Coronary artery (tissue), 2 donors: Measurements from ENCODE around the gene FUZ.

Experiments used
- DNase-seq: peaks from one replicate; pipeline ENCODE4 v3.0.0-alpha.2; 2017; ENCODE audit warnings: low spot score
- H3K27ac ChIP-seq, 2 donors: fragments of 200-600 bp; sonication (generic); one replicate each; pipeline ENCODE4 v1.5.1; 2016 to 2019
- H3K4me3 ChIP-seq: fragments of 200-600 bp; sonication (generic); 2 replicates; pipeline ENCODE4 v1.5.1; 2016; ENCODE audit warnings: mild to moderate bottlenecking, moderate library complexity
- TF ChIP-seq, protein P1 (sequence below): fragments of 200-600 bp; sonication (generic); IDR thresholded peaks from one replicate; pipeline ENCODE4 v1.5.1; 2019; ENCODE audit warnings: antibody characterized with exemption

Gene FUZ

DNA sequence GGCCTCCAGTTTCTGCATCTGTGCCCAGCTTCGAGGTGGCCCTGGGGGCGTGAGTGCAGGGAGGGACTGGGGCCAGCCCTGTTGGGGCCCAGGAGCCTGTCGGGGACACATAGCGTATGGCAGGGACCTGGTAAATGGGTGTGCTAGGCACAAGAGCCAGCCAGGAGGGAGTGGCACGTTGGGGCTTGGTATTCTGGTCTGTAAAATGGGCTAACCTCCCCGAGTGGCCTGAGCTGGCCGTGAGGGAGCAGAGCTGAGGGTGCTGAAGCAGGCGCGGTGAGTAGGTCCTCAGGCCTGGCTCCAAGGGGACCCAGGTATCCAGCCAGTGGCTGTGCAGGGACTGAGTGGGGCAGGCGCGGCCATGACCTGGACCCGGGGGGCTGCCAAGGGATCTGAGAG, 42.2 kb upstream of the FUZ start:
- no peak overlapping the region for H3K27ac ChIP-seq
- no peak for DNase-seq
- H3K4me3 ChIP-seq = no peak overlapping the region
- TF ChIP-seq, protein P1, sequence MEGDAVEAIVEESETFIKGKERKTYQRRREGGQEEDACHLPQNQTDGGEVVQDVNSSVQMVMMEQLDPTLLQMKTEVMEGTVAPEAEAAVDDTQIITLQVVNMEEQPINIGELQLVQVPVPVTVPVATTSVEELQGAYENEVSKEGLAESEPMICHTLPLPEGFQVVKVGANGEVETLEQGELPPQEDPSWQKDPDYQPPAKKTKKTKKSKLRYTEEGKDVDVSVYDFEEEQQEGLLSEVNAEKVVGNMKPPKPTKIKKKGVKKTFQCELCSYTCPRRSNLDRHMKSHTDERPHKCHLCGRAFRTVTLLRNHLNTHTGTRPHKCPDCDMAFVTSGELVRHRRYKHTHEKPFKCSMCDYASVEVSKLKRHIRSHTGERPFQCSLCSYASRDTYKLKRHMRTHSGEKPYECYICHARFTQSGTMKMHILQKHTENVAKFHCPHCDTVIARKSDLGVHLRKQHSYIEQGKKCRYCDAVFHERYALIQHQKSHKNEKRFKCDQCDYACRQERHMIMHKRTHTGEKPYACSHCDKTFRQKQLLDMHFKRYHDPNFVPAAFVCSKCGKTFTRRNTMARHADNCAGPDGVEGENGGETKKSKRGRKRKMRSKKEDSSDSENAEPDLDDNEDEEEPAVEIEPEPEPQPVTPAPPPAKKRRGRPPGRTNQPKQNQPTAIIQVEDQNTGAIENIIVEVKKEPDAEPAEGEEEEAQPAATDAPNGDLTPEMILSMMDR = no peak

DNA sequence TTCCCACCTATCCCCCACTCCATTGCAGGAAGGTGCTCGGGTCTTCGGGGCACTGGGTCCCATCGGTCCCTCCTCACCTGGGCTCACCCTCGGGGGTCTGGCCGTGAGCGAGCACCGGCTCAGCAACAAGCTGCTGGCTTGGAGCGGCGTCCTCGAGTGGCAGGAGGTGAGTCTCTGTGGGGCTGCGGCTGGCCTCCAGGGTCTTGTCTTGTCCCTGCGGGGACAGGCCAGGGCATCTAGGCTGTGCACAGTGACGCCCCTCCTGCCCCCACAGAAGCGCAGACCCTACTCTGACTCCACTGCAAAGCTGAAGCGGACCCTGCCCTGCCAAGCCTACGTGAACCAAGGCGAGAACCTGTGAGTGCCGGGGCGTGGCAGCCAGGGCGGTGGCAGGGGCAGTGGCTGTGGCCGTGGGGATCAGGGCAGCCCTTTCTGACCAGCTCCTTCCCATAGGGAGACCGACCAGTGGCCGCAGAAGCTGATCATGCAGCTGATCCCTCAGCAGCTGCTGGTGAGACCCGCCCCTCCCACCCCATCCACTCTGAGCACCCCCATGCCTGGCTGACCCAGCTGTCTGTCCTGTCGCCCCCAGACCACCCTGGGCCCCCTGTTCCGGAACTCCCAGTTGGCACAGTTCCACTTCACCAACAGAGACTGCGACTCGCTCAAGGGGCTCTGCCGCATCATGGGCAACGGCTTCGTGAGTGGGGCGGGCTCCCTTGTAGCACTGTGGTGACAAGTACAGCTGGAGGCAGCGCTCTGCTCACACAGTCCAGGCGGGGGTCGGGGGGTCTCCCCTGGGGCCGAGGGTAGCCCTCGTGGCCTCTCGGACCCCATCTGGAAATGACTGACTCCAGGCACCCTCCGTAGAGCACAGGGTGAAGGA, 41.5 kb upstream of the FUZ start:
- DNase-seq = no peak
- H3K27ac ChIP-seq = no peak overlapping the region
- TF ChIP-seq, protein P1 = no peak
- no peak overlapping the region for H3K4me3 ChIP-seq

DNA sequence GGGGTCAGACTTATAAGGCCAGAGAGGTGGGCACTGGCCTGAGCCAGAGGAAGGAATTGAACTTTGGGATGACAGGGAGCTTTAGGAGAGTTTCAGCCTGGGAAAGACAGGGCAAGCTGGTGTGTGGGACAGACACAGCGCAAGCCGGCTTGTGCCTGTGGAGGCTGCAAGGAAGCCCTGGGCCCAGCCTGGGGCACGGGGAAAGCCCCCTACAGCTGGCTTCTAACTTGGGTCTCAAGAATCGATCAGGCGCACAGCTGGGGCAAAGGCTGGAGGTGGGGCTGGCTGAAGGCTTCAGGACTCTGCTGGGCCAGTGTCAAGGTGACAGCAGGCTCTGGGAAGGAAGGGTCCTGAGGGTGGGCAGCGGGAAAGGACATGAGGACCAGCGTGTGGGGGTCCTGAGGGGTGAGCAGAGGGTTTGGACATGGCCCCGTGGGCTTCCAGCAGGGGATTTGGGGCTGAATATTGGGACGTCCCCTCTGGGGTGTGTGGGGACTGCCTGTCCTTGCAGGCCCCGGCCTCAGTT, 40.8 kb upstream of the FUZ start:
- Histone ChIP-seq H3K4me3 (no peak overlapping the region), H3K27ac (no peak overlapping the region)
- TF ChIP-seq, protein P1 = no peak
- no peak for DNase-seq

DNA sequence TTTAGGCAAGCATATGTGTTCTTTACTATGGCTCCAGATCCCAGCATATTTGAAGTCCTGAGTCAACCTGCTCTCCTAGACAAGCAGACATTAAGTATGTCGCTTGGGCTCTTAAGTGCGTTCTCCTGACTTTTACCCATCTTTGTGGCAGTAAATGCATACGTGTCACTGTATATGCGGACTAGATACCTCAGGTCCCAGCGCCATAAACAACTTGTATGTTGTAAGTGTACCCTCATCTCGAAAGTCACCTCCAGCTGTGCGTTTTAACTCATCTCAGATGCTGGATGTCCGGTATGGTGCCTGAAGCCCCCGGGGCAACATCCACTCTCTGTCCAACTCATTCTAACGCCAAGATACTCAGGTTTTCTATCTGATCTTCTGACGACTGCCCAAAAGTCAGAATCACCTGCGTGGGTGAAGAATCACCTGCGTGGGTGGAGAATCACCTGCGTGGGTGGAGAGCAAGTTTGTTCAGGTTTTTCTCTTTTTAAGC, 39.6 kb upstream of the FUZ start:
- peak overlapping the region; percentile 95 for H3K4me3 ChIP-seq
- DNase-seq = no peak
- H3K27ac ChIP-seq = no peak overlapping the region
- TF ChIP-seq, protein P1 = no peak

DNA sequence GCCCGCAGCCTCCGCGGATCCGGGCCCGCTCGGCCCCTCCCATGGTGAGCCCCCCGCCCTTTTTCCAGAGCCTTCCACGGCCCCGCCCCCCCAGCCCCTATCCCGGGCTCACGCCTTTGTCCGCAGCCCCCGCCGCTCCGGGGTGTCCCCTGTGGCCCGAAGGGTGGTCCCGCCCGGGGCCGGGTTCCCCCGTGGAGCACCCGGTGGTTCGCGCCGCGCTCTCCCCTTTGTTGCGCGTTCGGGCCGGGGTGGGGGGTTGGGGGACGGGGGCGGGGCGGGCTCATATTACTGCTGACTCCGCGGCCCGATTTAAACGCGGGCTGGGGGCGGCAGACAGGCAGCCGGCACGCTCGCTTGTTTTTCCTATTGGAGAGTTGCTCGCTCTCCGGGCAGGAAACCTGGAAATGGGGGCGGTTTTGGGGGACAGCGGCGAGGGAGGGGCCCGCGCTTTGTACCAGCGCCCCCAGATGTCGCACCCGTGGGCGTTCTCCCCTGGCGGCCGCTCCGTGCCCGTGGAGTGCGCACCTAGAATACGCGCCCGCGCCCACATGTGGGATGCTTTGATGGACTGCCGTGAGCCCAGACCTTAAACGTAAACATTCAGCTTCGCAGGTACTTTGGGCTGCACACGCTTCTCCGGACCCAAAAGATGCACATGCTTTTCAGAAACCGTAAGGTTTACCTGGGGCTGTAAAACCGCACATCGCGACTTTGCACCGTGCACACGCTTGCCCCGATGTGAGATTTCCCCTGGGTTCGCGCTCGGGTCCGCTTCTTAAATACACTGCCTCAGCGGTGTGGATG, 38.6 kb upstream of the FUZ start:
- DNase-seq = no peak
- Histone ChIP-seq H3K27ac (peak overlapping the region; percentile 98 to 99), H3K4me3 (peak overlapping the region; percentile 95)
- TF ChIP-seq, protein P1 = no peak

DNA sequence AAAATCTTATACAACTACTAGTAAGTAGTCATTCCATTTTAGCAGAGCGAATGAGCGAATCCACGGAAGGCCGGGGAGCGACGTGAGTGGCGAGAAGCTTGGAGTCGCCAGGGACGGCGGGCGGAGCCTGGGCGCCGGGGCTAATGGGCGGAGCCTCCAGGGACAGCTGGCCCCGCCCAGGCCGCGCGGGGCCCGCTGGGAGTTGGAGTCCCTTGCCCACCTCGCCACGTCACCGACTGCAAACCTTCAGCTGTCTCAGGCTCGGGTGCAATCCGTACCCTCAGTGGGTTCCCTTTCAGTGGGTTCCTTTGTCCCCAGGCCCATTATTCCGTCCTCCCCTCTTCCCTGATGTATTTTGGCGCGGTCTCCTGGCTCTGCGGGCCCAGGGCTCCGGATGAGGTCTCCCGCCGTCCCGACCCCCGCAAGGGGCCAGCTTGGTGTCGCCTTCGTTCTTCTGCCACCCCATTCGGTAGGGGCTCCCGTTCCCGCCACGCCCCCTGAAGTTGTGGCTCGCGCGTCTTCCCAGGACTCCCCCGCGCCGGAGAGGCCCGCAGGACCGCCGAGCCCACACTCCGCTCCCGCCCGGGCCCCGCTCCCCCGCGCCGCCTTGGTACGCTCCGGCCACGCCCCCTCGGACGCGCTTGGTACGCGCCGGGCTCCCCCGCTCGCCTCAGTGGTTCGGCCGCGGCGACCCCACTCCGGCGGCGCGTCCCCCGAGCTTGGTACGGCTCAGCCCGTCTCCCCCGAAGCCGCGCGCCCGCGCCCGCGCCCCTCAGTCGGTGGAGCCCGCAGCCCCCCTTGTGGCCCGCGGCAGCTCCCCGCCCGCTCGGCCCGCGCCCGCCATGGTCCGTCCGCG, 37.6 kb upstream of the FUZ start, which contains the start of gene PTOV1:
PTOV1 (plus strand) TSS at position 673 of the 856 bp plus-strand sequence.
- DNase-seq = peak; percentile 94
- peak within 1 kb of the TSS; percentile 95 for H3K4me3 ChIP-seq

More for the DNA sequence above, 37.6 kb upstream of the FUZ start, which contains the start of gene PTOV1:
- TF ChIP-seq, protein P1 = no peak
- H3K27ac ChIP-seq = peak within 1 kb of the TSS; percentile 98 to 99
